Measurements from ENCODE around the gene ZFP92.
"Not testable (repeated sequence)": the region's sequence is repeated elsewhere in the genome, so short reads cannot be mapped to it uniquely, and the experiment has no call there.

Gene ZFP92

DNA sequence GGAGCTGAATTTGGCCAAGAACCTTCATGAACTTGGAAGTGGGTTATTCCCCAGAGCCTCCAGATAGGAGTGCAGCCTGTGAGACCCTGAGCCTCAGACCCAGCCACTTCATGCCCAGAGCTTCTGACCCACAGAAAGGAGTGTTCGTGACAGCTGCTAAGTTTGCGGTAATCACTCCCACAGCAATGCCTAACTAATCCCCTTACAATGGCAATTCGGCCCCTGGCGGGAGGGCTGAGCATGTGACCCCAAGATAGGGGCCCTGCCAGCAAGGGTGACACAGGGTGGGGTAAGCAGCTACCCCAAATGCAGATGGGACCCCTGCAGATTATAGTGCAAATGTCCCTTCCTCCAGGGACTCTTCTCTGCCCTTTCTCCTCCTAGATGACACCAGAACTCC is 32.7 kb upstream of the ZFP92 start:
- TF ChIP-seq POLR2A (IDR thresholded peaks at IDR 0.05; ENCODE audit: low read depth, low read length) (no peak), TAF1 (IDR thresholded peaks at IDR 0.05; ENCODE audit: borderline replicate concordance, low read depth, low read length) (no peak), POLR2AphosphoS5 (IDR thresholded peaks at IDR 0.05; ENCODE audit: low read depth, low read length) (no peak)
- no peak for FAIRE-seq
- DNase-seq (ENCODE audit: insufficient read length): no peak

DNA sequence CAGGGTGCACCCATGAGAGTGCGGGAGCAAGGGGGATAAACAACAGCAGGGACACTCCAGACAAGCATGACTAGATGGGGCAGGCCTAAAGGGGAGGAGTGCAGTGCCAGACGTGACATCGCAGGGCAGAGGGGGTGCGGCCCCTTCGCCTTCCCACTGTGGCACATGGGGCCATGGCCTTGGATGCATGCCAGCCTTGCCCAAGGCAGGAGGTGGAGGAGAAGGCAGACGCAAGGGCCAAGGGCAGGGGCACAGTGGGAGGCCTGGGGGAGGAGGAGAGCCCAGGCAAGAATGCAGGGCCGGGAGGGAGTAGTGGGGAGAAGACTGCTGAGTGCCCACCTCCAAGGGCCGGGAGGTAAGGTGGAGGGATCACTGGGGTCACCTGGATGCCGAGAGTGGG is 31.8 kb upstream of the ZFP92 start:
- FAIRE-seq (no peak), DNase-seq (ENCODE audit: insufficient read length) (no peak)
- TF ChIP-seq POLR2A (IDR thresholded peaks at IDR 0.05; ENCODE audit: low read depth, low read length) (no peak), POLR2AphosphoS5 (IDR thresholded peaks at IDR 0.05; ENCODE audit: low read depth, low read length) (no peak), TAF1 (IDR thresholded peaks at IDR 0.05; ENCODE audit: borderline replicate concordance, low read depth, low read length) (no peak)

DNA sequence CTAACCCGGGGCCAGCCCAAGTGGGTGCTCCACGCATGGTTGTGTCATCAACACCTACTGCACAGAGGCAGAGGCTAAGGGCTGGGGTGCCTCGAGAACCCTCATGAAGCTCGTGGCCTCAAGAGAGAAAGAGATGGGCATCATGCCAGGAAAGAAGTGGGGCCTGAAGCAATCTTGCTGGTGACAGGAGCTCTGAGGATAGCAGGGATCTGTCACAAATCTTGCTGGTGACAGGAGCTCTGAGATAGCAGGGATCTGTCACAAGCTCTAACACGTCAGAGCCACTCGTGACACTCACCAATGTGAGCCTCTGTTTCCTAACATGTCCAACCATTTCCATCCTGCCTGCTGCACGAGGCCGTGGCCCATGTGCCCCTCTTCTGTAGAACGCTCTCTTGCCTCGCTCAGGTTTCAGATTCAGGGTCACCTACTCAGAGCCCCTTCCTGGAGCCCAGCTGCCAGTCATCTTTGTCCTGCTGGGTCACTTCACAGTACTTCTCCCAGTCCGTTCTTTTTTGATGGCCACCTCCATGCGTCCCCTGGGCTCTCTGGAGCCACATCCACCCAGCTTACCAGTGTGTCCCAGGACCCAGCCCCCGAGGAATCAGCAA is 31.2 kb upstream of the ZFP92 start:
- DNase-seq (ENCODE audit: insufficient read length) (no peak), FAIRE-seq (no peak)
- TF ChIP-seq POLR2AphosphoS5 (IDR thresholded peaks at IDR 0.05; ENCODE audit: low read depth, low read length) (no peak), POLR2A (IDR thresholded peaks at IDR 0.05; ENCODE audit: low read depth, low read length) (no peak), TAF1 (IDR thresholded peaks at IDR 0.05; ENCODE audit: borderline replicate concordance, low read depth, low read length) (no peak)

DNA sequence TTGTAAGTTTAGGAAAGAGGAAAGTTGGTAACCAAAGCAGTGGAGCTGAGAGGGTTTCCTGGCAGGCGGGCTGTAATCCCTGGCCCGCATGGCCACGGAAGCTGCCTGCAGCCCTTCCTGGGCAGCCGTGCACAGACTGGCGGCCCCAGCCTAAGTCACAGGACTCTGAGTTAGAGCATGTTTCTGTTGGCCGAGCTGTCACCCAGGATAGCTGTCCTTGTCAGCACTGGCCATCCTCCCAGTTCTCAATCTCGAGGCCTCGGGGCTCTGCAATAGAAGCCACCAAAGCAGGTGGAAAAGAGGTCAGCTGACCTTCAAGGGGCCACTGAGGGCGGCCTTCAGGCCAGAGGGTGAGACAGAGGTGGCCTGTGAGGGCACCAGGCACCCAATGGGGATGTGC is 30.6 kb upstream of the ZFP92 start:
- DNase-seq (ENCODE audit: insufficient read length) (no peak), FAIRE-seq (no peak)
- no peak for TF ChIP-seq POLR2A (IDR thresholded peaks at IDR 0.05; ENCODE audit: low read depth, low read length)
- no peak for TF ChIP-seq TAF1 (IDR thresholded peaks at IDR 0.05; ENCODE audit: borderline replicate concordance, low read depth, low read length)
- TF ChIP-seq POLR2AphosphoS5 (IDR thresholded peaks at IDR 0.05; ENCODE audit: low read depth, low read length): no peak

DNA sequence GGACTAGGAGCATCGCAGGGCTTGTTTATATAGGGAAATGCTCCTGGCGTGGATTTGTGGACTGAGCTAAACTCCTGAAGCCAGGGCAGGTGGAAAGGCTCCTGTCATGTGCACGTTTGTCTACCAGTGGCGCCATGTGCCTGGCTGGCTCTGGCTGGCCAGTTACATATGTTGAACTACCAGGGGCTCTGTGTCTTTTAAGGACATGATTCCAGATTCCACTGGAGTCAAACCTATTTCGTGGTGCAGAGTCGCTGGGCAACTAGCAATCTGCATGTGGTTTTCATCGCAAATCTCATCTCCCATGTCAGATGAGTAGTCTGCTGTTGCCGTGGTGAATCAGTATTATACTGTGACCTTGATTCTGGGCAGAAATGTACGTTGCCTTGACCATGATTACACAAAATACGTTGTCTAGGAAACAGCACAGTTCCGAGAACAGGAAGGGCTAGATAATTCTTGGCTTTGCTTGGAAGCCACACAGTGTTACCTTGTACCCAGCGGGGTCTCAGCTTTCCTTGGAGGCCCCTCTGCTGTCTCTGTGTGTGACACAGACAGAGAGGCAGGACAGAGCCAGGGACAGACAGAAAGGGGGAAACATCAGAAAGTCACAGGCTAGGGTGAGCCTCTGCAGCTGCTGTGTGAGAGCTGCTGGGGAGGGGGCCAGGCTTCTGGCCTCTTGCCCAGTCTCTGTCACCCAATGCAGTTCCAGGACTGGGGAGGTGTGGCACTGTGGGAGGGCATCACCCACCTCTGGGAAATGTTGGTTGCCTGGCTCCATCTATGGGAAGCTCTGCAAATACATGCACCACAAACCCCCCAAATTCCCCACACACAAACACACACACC is 29.4 kb upstream of the ZFP92 start:
- no peak for DNase-seq (ENCODE audit: insufficient read length)
- FAIRE-seq: no peak
- no peak for TF ChIP-seq TAF1 (IDR thresholded peaks at IDR 0.05; ENCODE audit: borderline replicate concordance, low read depth, low read length)
- TF ChIP-seq POLR2A (IDR thresholded peaks at IDR 0.05; ENCODE audit: low read depth, low read length): no peak
- TF ChIP-seq POLR2AphosphoS5 (IDR thresholded peaks at IDR 0.05; ENCODE audit: low read depth, low read length): no peak

DNA sequence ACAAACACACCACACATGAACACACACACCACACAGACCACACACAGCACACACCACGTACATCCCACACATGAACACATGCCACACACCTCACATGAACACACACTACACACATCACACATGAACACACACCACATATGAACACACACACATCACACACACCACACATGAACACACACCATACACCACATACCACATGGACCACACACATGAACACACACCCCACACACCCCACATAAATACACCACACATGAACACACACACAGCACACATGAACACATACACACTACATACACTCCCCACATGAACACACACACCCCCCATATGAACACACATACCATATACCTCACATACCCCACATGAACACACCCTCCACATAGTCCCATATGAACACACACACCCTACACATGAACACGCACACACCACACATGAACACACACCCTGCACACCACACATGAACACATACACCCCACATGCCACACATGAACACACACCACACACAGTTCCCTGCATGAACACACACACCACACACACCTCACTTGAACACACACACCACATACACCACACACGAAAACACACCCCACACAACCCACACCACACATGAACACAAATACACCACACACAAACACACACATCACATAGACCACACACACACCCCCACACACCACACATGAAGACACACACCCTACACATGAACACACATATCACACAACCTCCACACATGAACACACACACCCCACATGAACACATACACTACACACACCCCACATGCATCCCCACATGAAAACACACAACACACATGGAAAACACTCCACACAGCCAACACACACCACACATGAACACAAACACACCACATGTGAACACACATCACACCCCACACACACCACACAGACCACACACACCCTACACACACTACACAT is 28.4 kb upstream of the ZFP92 start:
- DNase-seq (ENCODE audit: insufficient read length): no peak
- TF ChIP-seq POLR2A (IDR thresholded peaks at IDR 0.05; ENCODE audit: low read depth, low read length) (no peak), TAF1 (IDR thresholded peaks at IDR 0.05; ENCODE audit: borderline replicate concordance, low read depth, low read length) (no peak), POLR2AphosphoS5 (IDR thresholded peaks at IDR 0.05; ENCODE audit: low read depth, low read length) (no peak)

DNA sequence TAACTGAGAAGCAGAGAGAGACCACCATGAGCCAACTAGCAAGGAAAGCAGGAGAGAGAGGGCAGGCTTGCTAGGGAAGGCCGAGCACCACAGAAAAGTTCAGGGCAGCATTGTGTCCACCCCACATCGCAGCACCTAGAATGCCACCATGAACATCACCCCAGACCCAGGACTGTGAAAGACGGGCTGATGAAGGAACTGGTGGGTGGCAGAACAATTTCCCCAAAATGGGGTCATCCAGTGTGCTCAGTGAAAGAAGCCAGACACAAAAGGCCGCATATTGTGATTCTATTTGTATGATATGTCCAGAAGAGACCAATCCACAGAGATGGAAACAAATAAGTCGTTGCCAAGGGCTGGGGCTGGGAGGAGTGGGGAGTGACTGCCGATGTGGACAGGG is 26.9 kb upstream of the ZFP92 start:
- DNase-seq (ENCODE audit: insufficient read length): no peak
- FAIRE-seq: no peak
- no peak for TF ChIP-seq POLR2A (IDR thresholded peaks at IDR 0.05; ENCODE audit: low read depth, low read length)
- TF ChIP-seq TAF1 (IDR thresholded peaks at IDR 0.05; ENCODE audit: borderline replicate concordance, low read depth, low read length): no peak
- TF ChIP-seq POLR2AphosphoS5 (IDR thresholded peaks at IDR 0.05; ENCODE audit: low read depth, low read length): no peak

More for the DNA sequence above, 28.4 kb upstream of the ZFP92 start:
- FAIRE-seq: peak; percentile 90

DNA sequence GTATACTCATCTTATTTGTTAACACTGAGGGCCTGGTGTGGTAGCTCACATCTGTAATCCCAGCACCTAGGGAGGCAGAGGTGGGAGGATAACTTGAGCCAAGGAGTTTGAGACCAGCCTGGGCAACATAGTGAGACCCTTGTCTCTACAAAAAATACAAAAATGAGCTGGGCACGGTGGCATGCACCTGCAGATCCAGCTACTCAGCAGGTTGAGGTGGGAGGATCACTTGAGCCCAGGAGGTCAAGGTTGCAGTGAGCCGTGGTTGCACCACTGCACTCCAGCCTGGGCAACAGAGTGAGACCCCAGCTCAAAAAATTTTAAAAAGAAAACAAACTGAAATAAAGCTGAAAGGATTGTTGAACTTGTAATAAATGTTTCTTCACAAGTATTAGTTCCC is 26.3 kb upstream of the ZFP92 start:
- not testable (repeated sequence) for DNase-seq (ENCODE audit: insufficient read length); FAIRE-seq

DNA sequence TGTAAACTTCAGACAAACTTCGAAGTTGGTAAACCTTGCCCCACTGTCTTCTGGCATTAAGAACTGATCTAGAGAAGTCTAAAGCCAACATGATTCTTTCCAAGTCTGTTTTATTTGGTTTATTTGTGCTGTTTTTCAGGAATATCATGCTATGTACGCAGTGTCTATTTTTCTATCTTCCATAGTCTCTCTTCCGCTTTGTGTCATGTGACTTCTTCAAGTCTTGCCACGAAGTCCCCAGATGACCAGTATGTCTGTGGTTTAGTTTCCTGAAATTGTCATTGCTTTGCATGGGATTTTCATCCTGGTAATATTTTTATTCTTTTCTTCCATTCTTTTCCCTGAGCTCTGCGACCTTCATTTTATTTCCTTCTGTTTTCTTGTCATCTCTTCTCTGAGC is 25.2 kb upstream of the ZFP92 start:
- DNase-seq (ENCODE audit: insufficient read length) (no peak), FAIRE-seq (no peak)
- no peak for TF ChIP-seq TAF1 (IDR thresholded peaks at IDR 0.05; ENCODE audit: borderline replicate concordance, low read depth, low read length)
- no peak for TF ChIP-seq POLR2AphosphoS5 (IDR thresholded peaks at IDR 0.05; ENCODE audit: low read depth, low read length)
- TF ChIP-seq POLR2A (IDR thresholded peaks at IDR 0.05; ENCODE audit: low read depth, low read length): no peak

DNA sequence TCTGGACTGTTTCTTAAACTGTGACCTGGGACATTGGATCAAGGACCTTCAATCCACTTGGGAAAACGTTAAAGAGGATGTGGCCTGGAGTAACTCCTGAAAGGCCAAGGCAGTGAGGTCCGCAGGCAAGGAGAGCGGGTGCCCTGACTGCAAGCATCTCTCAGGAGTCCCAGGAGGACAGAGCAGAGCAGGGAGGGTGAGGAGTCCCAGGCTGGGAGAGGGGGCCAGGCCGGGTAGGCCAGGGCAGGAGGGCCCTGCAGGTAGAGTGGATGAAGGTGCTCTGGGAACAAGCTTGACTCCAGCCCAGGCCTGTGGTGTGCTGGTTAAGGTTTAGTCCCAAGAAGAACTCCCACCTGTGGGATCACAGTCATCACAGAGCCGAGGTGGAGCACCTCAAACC is 23.9 kb upstream of the ZFP92 start:
- TF ChIP-seq POLR2A (IDR thresholded peaks at IDR 0.05; ENCODE audit: low read depth, low read length) (no peak), POLR2AphosphoS5 (IDR thresholded peaks at IDR 0.05; ENCODE audit: low read depth, low read length) (no peak), TAF1 (IDR thresholded peaks at IDR 0.05; ENCODE audit: borderline replicate concordance, low read depth, low read length) (no peak)
- no peak for FAIRE-seq
- DNase-seq (ENCODE audit: insufficient read length): no peak

DNA sequence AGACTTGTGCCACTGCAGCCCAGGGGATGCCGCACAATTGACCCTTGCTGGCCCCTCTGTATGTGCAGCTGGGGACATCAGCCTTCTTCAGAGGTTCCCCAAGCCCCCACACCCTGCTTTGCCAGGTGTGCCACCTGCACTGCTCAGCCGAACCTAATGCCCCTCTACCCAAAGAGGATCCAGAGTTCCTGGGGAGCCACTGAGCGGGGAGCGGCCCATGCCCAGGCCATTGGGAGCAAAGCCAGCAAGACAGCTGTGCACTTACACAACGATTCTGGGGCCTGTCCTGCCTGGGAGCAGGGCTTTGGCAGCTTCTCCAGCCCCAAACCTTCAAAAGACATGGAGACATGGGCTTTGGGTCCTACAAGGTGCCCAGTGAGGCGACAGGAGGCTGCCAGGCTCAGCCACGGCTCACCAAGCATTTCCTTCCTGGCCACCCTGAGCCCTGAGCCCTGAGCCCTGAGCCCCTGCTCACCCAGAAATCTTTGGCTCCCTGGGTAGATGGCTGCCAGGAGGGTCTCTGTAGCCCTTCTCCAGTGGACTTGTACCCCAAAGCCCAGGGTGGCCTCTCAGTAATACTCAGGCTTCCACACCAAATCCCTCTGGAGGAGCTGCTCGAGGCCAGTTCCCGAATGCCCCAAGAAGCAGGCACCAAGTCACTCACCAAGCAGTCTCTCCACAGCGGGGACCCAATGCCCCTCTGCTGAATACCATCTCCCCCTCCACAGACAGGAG is 23.1 kb upstream of the ZFP92 start:
- no peak for FAIRE-seq
- TF ChIP-seq POLR2AphosphoS5 (IDR thresholded peaks at IDR 0.05; ENCODE audit: low read depth, low read length) (no peak), TAF1 (IDR thresholded peaks at IDR 0.05; ENCODE audit: borderline replicate concordance, low read depth, low read length) (no peak), POLR2A (IDR thresholded peaks at IDR 0.05; ENCODE audit: low read depth, low read length) (no peak)
- no peak for DNase-seq (ENCODE audit: insufficient read length)
